Tibial nerve (tissue), 4 donors: ENCODE measurements around the gene PLA2G6.

ENCODE experiments used
- CTCF ChIP-seq, 5 experiments: fragments of 200-600 bp in 3 of 5; fragments of 450-650 bp in 2 of 5; sonication (generic) in 3 of 5; IDR thresholded peaks; one replicate each; pipeline ENCODE4 v1.5.1; 2016 to 2019; ENCODE audit warnings: antibody characterized with exemption in 5 of 5, mild to moderate bottlenecking in 3 of 5, moderate library complexity in 2 of 5
- EP300 ChIP-seq, 2 donors: sonication (generic); formaldehyde crosslinking; IDR thresholded peaks; one replicate each; pipeline ENCODE4 v1.6.1; 2017; ENCODE audit warnings: antibody characterized with exemption in 2 of 2, mild to moderate bottlenecking in 1 of 2
- POLR2A ChIP-seq, 2 donors: fragments of 450-650 bp; IDR thresholded peaks; one replicate each; pipeline ENCODE4 v1.6.1; 2017; ENCODE audit warnings: antibody characterized with exemption in 2 of 2, mild to moderate bottlenecking in 2 of 2, moderate library complexity in 2 of 2

GRCh38 chr22:38213319-38213989, 31.8 kb upstream of the PLA2G6 start:
- no peak for TF ChIP-seq POLR2A (IDR thresholded peaks at IDR 0.05)
- no peak for TF ChIP-seq CTCF (IDR thresholded peaks at IDR 0.05)
- TF ChIP-seq EP300 (IDR thresholded peaks at IDR 0.05) = no peak
